GM12892 (cell line): ENCODE data around the gene CFAP69.

Experiments
- POLR2A ChIP-seq: IDR thresholded peaks from 2 replicates; pipeline ENCODE4 v1.6.1; 2011; ENCODE audit warnings: low read depth, low read length, control low read depth
- POLR2AphosphoS5 ChIP-seq: IDR thresholded peaks from 2 replicates; pipeline ENCODE4 v1.6.1; 2011; ENCODE audit warnings: low read depth, low read length, control low read depth
- TAF1 ChIP-seq: IDR thresholded peaks from 2 replicates; pipeline ENCODE4 v1.6.1; 2011; ENCODE audit warnings: low read depth, mild to moderate bottlenecking, control low read depth, low read length, borderline replicate concordance

DNA sequence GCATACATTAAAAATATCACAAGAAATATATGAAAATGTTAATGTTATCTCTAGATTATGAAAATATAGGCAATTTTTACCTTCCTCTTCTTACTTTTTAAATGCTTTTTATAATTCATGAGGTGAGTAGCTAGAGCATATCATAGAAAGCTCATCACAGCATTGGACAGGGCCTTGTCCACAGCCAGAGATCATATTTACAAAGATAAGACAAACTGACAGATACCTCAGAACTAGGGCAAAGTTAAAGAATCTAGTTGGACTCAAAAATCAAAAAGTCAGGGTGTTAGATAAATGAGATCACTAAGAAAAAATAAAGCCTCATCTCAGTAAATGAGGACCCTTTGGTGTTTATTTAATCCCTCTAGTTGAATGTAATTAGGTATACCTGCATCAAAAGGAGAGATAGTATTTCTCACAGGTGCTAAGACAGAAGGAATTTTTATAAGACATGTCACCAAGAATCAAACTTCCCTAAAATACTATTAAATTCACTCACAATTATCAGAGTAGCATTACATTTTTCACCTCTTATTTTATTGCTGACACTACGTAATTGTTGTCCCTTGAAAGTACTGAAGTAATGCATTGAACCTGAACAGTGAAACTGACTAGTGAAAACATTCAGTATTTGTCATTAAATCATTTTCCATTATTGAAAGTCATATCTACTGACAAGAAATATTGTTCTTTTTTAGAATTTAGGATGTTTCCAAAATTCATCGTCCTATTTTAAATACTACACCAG lies 25.6 kb downstream of the CFAP69 start:
- TF ChIP-seq POLR2A (no peak), POLR2AphosphoS5 (no peak), TAF1 (no peak)
